Measurements from ENCODE around the gene CKMT2.

DNA sequence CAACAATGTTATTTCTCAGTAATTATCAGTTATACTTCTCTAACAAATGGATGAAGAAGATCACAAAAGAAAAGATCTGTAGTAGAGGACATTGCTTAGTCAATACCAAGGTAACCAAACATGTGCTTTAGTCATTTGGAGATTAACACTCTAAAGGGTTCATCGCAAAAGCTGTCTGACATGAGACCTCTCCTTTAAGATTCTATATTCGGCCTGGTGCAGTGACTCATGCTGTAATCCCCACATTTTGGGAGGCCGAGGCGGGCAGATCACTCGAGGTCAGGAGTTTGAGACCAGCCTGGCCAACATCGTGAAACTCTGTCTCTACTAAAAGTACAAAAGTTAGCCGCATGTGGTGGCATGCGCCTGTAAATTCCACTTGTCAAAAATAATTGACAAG is 18.3 kb upstream of the CKMT2 start:
- TF ChIP-seq, protein P1, sequence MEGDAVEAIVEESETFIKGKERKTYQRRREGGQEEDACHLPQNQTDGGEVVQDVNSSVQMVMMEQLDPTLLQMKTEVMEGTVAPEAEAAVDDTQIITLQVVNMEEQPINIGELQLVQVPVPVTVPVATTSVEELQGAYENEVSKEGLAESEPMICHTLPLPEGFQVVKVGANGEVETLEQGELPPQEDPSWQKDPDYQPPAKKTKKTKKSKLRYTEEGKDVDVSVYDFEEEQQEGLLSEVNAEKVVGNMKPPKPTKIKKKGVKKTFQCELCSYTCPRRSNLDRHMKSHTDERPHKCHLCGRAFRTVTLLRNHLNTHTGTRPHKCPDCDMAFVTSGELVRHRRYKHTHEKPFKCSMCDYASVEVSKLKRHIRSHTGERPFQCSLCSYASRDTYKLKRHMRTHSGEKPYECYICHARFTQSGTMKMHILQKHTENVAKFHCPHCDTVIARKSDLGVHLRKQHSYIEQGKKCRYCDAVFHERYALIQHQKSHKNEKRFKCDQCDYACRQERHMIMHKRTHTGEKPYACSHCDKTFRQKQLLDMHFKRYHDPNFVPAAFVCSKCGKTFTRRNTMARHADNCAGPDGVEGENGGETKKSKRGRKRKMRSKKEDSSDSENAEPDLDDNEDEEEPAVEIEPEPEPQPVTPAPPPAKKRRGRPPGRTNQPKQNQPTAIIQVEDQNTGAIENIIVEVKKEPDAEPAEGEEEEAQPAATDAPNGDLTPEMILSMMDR (IDR thresholded peaks at IDR 0.05): no peak
- TF ChIP-seq ZNF219 (CRISPR knock-in tag; IDR thresholded peaks at IDR 0.05; ENCODE audit: borderline replicate concordance): no peak
- no peak for TF ChIP-seq TCF7 (CRISPR knock-in tag; IDR thresholded peaks at IDR 0.05; ENCODE audit: low read depth)
- no peak for TF ChIP-seq CREM (CRISPR knock-in tag; IDR thresholded peaks at IDR 0.05)
- no peak for TF ChIP-seq ATF1 (CRISPR knock-in tag; IDR thresholded peaks at IDR 0.05)
- no peak for TF ChIP-seq RELA (CRISPR knock-in tag; IDR thresholded peaks at IDR 0.05; ENCODE audit: borderline replicate concordance)
- TF ChIP-seq, protein P2, sequence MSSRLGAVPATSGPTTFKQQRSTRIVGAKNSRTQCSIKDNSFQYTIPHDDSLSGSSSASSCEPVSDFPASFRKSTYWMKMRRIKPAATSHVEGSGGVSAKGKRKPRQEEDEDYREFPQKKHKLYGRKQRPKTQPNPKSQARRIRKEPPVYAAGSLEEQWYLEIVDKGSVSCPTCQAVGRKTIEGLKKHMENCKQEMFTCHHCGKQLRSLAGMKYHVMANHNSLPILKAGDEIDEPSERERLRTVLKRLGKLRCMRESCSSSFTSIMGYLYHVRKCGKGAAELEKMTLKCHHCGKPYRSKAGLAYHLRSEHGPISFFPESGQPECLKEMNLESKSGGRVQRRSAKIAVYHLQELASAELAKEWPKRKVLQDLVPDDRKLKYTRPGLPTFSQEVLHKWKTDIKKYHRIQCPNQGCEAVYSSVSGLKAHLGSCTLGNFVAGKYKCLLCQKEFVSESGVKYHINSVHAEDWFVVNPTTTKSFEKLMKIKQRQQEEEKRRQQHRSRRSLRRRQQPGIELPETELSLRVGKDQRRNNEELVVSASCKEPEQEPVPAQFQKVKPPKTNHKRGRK (CRISPR knock-in tag; IDR thresholded peaks at IDR 0.05; ENCODE audit: borderline replicate concordance): no peak
- TF ChIP-seq, protein P3, sequence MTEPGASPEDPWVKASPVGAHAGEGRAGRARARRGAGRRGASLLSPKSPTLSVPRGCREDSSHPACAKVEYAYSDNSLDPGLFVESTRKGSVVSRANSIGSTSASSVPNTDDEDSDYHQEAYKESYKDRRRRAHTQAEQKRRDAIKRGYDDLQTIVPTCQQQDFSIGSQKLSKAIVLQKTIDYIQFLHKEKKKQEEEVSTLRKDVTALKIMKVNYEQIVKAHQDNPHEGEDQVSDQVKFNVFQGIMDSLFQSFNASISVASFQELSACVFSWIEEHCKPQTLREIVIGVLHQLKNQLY (CRISPR knock-in tag; IDR thresholded peaks at IDR 0.05): no peak

All from WTC11 (cell line).